SHP77 treated with DMSO at 0.1 percent for 48 hours (cell line): ENCODE measurements around the gene PDLIM4.

Source experiments
- DNase-seq: peaks from one replicate; lab custom pipeline; 2025; lab: John Stamatoyannopoulos, UW

PDLIM4 gene

GRCh38 chr5:132253452-132254320 is 3.8 kb upstream of the PDLIM4 start:
- DNase-seq: no peak

- no peak for DNase-seq
Observed at GRCh38 chr5:132254321-132254977, 3.0 kb upstream of the PDLIM4 start.

GRCh38 chr5:132256086-132256782 is 1.3 kb upstream of the PDLIM4 start:
- DNase-seq: no peak

DNA sequence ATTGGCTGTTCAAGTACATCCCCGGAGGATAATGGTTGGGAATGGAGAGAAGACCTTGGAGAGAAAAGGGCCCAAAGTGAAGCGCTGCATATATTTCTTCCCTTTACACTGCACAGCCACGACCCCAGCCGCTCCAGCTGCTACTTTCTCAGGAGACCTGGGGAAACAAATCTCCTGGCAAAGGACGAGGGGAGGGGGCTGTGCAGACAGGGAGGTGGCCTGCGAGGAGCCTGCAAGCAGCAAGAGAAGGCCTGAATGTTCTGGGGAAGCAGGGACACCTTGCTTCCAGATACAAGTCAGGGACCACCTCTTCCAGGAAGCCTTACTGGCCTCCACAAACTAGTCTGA is 739 bp upstream of the PDLIM4 start:
- no peak for DNase-seq

- DNase-seq: no peak
Observed at GRCh38 chr5:132258102-132259068, 889 bp downstream of the PDLIM4 start.

GRCh38 chr5:132259069-132259851 is 1.8 kb downstream of the PDLIM4 start:
- no peak for DNase-seq

GRCh38 chr5:132260051-132260450 is 2.6 kb downstream of the PDLIM4 start:
- no peak for DNase-seq

DNA sequence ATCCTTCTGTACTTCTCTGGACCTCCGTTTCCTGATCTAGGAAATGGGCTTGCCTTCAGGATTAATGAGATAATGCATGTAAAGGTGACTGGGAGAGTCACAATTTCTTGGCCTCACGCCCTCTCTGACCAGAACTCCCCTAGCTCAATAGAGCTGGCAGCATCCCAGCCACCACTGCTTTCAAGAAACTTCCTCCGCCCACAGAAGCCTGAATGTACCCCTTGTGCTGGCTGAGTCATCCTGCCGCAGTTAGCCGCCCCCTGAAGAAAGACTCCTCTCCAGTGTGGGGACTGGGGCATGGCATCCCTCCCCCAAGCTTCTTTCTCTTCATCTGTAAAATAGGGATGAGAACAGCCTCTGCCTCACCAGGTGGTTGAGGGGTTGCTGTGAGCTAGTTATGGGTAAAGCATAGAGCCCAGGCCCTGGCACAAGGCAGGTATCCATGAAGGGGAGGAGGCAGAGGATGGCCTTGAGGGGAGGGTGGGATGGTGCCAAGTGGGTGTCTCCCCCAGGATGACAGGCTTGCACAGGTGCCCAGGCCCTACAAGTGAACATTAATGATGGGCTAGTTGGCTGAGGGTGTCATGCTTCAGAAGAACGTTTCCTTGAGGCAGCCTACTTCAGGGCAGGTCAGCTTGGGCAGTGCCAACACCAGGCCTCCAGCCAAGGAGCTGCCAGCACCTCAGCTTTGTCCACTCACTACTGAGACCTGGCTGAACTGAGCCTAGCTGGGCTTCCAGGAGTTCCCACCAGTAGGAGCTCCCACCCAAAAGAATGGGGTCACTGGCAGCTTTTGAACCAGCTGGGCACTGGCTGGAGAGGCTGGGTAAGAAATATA is 3.4 kb downstream of the PDLIM4 start:
- no peak for DNase-seq

DNA sequence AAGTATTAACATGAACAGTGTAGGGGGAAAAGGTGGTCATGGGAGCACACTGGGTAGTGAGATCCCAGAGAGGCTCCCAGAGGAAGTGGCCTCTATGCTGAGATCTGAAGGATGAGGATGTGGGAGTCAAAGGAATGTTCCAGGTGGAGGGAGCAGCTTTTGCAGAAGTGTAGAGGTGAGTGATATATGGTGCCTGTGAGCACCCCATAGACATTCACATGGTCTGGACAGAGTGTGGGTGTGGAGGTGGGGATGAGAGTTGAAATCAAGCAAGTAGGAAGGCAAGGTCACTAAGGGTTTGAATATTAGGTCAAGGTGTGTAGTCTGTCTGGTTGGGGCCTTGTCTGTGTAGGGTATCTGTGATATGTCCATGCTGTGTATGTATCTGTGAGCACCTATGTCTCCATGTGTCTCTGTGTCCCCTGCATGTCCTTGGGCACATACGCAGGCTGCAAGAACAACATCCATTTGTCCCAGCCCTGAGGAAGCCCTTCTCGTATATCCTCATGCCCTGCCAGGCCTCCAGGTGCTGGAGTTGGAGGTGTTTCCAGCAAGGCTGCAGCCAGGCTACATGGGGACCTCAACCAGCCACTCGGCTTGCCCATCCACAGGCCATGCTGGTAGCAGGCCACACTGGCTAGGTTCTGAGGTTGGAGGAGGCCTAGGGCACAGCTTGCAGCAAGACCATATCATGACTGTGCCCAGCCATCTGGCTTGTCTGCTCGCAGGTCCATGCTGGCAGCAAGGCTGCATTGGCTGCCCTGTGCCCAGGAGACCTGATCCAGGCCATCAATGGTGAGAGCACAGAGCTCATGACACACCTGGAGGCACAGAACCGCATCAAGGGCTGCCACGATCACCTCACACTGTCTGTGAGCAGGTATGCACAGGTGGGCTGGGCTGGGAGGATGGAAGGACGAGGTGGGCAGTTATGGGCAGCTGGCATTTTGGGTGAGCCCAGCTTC is 4.7 kb downstream of the PDLIM4 start:
- DNase-seq: no peak

- no peak for DNase-seq
Observed at GRCh38 chr5:132262882-132263547, 5.5 kb downstream of the PDLIM4 start.

DNA sequence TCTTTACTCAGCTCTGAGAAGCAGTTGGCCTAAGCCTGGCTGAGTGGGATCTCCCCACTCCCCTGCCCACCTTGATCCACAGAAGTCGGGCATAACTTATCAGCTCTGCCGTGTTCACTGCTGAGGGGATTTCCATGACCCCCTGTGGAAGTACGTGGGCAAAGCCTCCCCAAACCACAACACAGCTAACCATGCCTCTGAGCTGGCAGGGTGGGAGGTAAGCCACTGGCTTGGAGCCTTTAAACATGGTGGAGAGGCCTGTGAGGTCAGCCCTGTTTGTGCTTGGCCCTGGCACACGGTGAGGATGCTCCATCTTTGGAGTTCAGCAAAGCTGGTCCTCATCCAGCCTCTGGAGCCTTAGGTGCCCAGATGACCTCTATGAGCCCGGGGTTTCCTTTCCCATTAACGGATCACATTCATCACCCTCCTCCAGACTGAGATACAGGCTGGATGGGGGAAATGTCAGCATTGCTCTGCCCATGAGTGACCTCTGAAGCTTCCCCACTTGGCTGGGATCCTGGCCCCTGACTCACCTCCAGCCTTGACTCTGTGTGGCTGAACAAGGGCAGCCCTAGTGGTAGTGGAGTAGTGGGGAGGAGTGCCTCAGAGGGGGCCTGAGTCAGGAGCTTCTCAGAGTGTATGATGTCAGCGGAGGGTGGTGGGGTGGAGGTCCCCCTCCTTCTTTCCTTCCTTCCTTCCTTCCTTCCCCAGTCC is 6.2 kb downstream of the PDLIM4 start:
- no peak for DNase-seq

DNA sequence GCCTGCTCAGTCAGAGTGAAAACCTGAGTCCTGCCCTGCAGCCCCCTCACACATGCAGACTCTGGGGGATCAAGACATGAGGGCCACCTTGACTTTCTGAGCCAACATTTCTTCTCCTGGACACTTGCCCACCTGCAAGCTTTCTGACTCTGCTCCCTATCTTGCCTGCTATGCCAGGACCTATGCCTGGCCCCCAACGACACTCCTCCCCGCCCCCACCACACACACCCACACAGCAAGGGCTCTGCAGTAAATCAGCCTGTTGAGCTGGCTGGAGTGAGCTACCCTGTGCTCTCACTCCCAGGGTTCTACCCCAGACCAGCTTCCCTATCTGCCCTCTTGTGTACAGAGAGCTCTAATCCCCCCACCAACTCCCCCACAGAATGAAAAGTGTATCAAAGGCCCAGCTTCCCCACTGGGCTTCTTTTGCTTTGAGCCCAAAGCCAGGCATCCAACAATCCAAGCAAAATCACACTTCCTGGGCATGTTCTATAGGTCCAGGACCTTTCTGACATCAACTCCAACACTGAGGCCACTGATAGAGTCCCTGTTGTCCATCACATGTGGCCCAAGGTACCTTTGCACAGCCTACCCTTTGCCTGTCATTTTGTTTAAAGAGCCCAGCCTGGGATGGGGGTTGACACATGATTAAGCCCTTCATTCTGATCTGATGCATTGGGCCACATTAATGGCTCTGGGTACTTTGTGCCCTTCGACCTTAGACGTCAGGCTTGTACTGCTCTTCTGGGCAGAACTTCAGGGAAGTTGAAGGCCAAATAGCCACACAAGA is 7.2 kb downstream of the PDLIM4 start:
- no peak for DNase-seq

GRCh38 chr5:132265336-132266030 is 8.0 kb downstream of the PDLIM4 start:
- DNase-seq: no peak

- no peak for DNase-seq
Observed at GRCh38 chr5:132266031-132266835, 8.7 kb downstream of the PDLIM4 start.

DNA sequence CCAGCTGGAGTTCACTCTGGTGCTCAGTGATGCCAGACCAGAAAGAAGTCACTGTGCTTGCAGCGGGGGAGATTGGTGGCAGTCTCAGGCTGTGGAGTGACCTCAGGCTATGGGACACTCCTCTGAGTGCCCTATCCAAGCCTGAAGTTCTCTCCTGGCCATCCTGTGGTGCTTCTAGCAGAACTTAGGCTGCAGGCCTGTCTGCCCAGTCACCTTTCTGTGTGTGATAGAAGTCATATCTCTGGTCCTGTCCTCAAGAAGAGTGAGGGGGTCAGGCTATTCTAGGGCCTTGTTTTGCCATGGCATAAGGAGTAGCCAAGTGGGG is 9.3 kb downstream of the PDLIM4 start:
- no peak for DNase-seq
